Measurements from ENCODE around the gene PPP1R2. TPM values are rescaled to one million over a fixed set of nuclear protein-coding genes. Genes with fewer than 3 reads are reported as not detected.

Gene PPP1R2
- total and polyA plus RNA-seq, 2 of the 13 experiments (the other 11 are each of a cell fraction or from before 2014, with no cell fraction given): 36.5 to 86.5 TPM

DNA sequence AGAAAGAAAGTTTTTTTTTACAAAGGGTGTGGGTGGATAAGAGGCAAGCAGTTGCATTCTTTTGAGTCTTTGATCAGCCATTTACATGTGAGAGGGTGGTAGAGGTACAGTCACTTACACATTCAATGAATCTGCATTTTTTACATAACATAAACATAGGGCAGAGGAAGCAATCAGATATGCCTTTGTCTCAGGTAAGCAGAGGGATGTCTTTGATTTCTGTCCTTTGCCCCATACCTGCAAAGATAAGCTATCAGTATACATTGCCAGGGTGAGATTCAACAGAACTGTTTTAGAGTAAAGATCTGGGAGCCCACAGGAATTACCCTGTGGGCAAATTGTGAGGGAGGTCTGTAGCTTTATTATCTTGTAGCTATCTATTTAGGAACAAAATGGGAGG, 5.4 kb upstream of the PPP1R2 start (continued):
- TF ChIP-seq, protein P1, sequence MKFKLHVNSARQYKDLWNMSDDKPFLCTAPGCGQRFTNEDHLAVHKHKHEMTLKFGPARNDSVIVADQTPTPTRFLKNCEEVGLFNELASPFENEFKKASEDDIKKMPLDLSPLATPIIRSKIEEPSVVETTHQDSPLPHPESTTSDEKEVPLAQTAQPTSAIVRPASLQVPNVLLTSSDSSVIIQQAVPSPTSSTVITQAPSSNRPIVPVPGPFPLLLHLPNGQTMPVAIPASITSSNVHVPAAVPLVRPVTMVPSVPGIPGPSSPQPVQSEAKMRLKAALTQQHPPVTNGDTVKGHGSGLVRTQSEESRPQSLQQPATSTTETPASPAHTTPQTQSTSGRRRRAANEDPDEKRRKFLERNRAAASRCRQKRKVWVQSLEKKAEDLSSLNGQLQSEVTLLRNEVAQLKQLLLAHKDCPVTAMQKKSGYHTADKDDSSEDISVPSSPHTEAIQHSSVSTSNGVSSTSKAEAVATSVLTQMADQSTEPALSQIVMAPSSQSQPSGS (CRISPR knock-in tag; IDR thresholded peaks at IDR 0.05): no peak
- TF ChIP-seq HOXA3 (CRISPR knock-in tag; IDR thresholded peaks at IDR 0.05): no peak
- TF ChIP-seq TBL1XR1 (IDR thresholded peaks at IDR 0.05; ENCODE audit: borderline replicate concordance, low read length, partially characterized antibody): no peak
- TF ChIP-seq SOX13 (IDR thresholded peaks at IDR 0.05): no peak
- TF ChIP-seq SOX13 (CRISPR knock-in tag; conservative IDR thresholded peaks at IDR 0.05 in 1 of 2, IDR thresholded peaks at IDR 0.05 in 1 of 2): peak in 1 of 2 experiments; percentile 82; a peak in 2 of 4 replicates
- no peak for TF ChIP-seq POLR2AphosphoS2 (IDR thresholded peaks at IDR 0.05; ENCODE audit: low read depth, low read length)
- TF ChIP-seq TCF7 (IDR thresholded peaks at IDR 0.05; ENCODE audit: low read depth): peak; percentile 80; the same call in 1 of the 2 replicates
- TF ChIP-seq NFE2 (CRISPR knock-in tag; IDR thresholded peaks at IDR 0.05): no peak
- TF ChIP-seq PHF5A (CRISPR knock-in tag; IDR thresholded peaks at IDR 0.05; ENCODE audit: low read depth, unreplicated experiment): no peak
- TF ChIP-seq SMARCC2 (IDR thresholded peaks at IDR 0.05): no peak
- TF ChIP-seq ZC3H4 (CRISPR knock-in tag; IDR thresholded peaks at IDR 0.05; ENCODE audit: borderline replicate concordance): no peak
- no peak for TF ChIP-seq KDM4B (CRISPR knock-in tag; IDR thresholded peaks at IDR 0.05)
- no peak for TF ChIP-seq RBM22 (optimal IDR thresholded peaks at IDR 0.05; ENCODE audit: low read length)
- TF ChIP-seq, protein P2, sequence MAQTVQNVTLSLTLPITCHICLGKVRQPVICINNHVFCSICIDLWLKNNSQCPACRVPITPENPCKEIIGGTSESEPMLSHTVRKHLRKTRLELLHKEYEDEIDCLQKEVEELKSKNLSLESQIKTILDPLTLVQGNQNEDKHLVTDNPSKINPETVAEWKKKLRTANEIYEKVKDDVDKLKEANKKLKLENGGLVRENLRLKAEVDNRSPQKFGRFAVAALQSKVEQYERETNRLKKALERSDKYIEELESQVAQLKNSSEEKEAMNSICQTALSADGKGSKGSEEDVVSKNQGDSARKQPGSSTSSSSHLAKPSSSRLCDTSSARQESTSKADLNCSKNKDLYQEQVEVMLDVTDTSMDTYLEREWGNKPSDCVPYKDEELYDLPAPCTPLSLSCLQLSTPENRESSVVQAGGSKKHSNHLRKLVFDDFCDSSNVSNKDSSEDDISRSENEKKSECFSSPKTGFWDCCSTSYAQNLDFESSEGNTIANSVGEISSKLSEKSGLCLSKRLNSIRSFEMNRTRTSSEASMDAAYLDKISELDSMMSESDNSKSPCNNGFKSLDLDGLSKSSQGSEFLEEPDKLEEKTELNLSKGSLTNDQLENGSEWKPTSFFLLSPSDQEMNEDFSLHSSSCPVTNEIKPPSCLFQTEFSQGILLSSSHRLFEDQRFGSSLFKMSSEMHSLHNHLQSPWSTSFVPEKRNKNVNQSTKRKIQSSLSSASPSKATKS (CRISPR knock-in tag; IDR thresholded peaks at IDR 0.05): no peak
- no peak for TF ChIP-seq JUN (CRISPR knock-in tag; IDR thresholded peaks at IDR 0.05)
- no peak for TF ChIP-seq KLF11 (CRISPR knock-in tag; IDR thresholded peaks at IDR 0.05)
- TF ChIP-seq ZNF883 (CRISPR knock-in tag; IDR thresholded peaks at IDR 0.05; ENCODE audit: not compliant biosample characterization): no peak
- TF ChIP-seq PTBP1 (IDR thresholded peaks at IDR 0.05; ENCODE audit: low read depth, low read length, poor library complexity, severe bottlenecking): no peak
- TF ChIP-seq, protein P3, sequence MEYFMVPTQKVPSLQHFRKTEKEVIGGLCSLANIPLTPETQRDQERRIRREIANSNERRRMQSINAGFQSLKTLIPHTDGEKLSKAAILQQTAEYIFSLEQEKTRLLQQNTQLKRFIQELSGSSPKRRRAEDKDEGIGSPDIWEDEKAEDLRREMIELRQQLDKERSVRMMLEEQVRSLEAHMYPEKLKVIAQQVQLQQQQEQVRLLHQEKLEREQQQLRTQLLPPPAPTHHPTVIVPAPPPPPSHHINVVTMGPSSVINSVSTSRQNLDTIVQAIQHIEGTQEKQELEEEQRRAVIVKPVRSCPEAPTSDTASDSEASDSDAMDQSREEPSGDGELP (IDR thresholded peaks at IDR 0.05; ENCODE audit: borderline replicate concordance, low read depth): peak; percentile 12; the same call in 1 of the 2 replicates
- no peak for TF ChIP-seq KAT2B (IDR thresholded peaks at IDR 0.05; ENCODE audit: borderline replicate concordance, low read depth, low read length)
- TF ChIP-seq, protein P4, sequence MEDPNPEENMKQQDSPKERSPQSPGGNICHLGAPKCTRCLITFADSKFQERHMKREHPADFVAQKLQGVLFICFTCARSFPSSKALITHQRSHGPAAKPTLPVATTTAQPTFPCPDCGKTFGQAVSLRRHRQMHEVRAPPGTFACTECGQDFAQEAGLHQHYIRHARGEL (CRISPR knock-in tag; IDR thresholded peaks at IDR 0.05): no peak
- no peak for TF ChIP-seq SNAPC2 (CRISPR knock-in tag; IDR thresholded peaks at IDR 0.05)
- TF ChIP-seq, protein P5, sequence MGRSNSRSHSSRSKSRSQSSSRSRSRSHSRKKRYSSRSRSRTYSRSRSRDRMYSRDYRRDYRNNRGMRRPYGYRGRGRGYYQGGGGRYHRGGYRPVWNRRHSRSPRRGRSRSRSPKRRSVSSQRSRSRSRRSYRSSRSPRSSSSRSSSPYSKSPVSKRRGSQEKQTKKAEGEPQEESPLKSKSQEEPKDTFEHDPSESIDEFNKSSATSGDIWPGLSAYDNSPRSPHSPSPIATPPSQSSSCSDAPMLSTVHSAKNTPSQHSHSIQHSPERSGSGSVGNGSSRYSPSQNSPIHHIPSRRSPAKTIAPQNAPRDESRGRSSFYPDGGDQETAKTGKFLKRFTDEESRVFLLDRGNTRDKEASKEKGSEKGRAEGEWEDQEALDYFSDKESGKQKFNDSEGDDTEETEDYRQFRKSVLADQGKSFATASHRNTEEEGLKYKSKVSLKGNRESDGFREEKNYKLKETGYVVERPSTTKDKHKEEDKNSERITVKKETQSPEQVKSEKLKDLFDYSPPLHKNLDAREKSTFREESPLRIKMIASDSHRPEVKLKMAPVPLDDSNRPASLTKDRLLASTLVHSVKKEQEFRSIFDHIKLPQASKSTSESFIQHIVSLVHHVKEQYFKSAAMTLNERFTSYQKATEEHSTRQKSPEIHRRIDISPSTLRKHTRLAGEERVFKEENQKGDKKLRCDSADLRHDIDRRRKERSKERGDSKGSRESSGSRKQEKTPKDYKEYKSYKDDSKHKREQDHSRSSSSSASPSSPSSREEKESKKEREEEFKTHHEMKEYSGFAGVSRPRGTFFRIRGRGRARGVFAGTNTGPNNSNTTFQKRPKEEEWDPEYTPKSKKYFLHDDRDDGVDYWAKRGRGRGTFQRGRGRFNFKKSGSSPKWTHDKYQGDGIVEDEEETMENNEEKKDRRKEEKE (IDR thresholded peaks at IDR 0.05): no peak
